Measurements from ENCODE around the gene ING2. TPM values are rescaled to one million over a fixed set of nuclear protein-coding genes. Genes with fewer than 3 reads are reported as not detected.
A peak's percentile ranks its signal among the peaks of the same experiment; 100 is the strongest.

Gene ING2
- polyA plus RNA-seq, 1 donor (not counting 4 experiments of a cell fraction or from before 2014, with no cell fraction given) = 16.1 TPM

DNA sequence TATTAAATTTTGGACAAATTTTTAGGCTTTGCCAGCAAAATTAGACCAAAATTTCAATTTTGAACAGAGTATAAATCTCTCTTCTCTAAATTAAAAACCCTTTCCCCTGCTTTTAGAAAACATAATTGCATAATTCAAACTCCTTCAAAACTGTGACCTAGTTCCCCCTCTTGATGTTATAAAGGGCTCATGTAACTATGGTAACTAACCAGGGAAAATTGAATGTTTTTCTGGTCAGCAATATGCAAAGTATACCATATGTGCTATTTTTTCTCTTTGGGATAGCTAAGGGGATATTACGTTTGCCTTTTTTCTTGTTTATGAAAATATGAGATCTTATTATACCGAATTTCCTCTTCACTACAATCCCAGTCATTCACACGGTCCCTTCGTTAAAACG lies 5.1 kb upstream of the ING2 start:
- H3K36me3 ChIP-seq (ENCODE audit: control insufficient read depth in 2 of 2, extremely low read depth in 1 of 2, insufficient read depth in 2 of 2, low read length in 2 of 2) = no peaks in the 10 kb centered on the region
- no peak overlapping the region for H3K4me3 ChIP-seq (ENCODE audit: control insufficient read depth in 2 of 3, extremely low read depth in 1 of 3, insufficient read depth in 2 of 3, low read depth in 1 of 3, low read length in 3 of 3)
- no peak for DNase-seq (ENCODE audit: low read depth, low spot score)
- peaks cover 2% of the 10 kb centered on the region for H3K9me1 ChIP-seq (ENCODE audit: control insufficient read depth, extremely low read depth, insufficient read depth, low read length)
- dilution Hi-C loops (cut with MboI; ENCODE audit: extremely low pct_ligation_motif_present, low sequenced_read_pairs) = no loop called here
- no peaks in the 10 kb centered on the region for H3K4me1 ChIP-seq (ENCODE audit: control insufficient read depth, extremely low read depth, insufficient read depth, low read length)
- no peak for FAIRE-seq
- no peaks in the 10 kb centered on the region for H3K9me3 ChIP-seq (ENCODE audit: control insufficient read depth, low read depth, low read length)
- H3K27ac ChIP-seq (ENCODE audit: control insufficient read depth, insufficient read depth, low read length) = no peak overlapping the region
- no peak overlapping the region for H3K4me2 ChIP-seq (ENCODE audit: control insufficient read depth, extremely low read depth, insufficient read depth, low read depth, low read length)
- H2AFZ ChIP-seq (ENCODE audit: control insufficient read depth, low read length) = no peak overlapping the region
- no peak overlapping the region for H3K9ac ChIP-seq (ENCODE audit: control insufficient read depth, extremely low read depth, insufficient read depth, low read length)
- H4K20me1 ChIP-seq (ENCODE audit: control insufficient read depth, extremely low read depth, insufficient read depth, low read length) = no peaks in the 10 kb centered on the region
- peaks cover 12% of the 10 kb centered on the region for H3K79me2 ChIP-seq (ENCODE audit: control insufficient read depth, insufficient read depth, low read length)
- no peak for TF ChIP-seq EZH2 (IDR thresholded peaks at IDR 0.05; ENCODE audit: low read length)
- TF ChIP-seq, protein P1, sequence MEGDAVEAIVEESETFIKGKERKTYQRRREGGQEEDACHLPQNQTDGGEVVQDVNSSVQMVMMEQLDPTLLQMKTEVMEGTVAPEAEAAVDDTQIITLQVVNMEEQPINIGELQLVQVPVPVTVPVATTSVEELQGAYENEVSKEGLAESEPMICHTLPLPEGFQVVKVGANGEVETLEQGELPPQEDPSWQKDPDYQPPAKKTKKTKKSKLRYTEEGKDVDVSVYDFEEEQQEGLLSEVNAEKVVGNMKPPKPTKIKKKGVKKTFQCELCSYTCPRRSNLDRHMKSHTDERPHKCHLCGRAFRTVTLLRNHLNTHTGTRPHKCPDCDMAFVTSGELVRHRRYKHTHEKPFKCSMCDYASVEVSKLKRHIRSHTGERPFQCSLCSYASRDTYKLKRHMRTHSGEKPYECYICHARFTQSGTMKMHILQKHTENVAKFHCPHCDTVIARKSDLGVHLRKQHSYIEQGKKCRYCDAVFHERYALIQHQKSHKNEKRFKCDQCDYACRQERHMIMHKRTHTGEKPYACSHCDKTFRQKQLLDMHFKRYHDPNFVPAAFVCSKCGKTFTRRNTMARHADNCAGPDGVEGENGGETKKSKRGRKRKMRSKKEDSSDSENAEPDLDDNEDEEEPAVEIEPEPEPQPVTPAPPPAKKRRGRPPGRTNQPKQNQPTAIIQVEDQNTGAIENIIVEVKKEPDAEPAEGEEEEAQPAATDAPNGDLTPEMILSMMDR (optimal IDR thresholded peaks at IDR 0.05 in 1 of 3, IDR thresholded peaks at IDR 0.05 in 1 of 3, conservative IDR thresholded peaks at IDR 0.05 in 1 of 3; ENCODE audit: extremely low read depth in 1 of 3, insufficient read depth in 2 of 3, low read length in 3 of 3) = no peak
- H3K27me3 ChIP-seq (ENCODE audit: control insufficient read depth, extremely low read depth, insufficient read depth, low read length) = no peaks in the 10 kb centered on the region

DNA sequence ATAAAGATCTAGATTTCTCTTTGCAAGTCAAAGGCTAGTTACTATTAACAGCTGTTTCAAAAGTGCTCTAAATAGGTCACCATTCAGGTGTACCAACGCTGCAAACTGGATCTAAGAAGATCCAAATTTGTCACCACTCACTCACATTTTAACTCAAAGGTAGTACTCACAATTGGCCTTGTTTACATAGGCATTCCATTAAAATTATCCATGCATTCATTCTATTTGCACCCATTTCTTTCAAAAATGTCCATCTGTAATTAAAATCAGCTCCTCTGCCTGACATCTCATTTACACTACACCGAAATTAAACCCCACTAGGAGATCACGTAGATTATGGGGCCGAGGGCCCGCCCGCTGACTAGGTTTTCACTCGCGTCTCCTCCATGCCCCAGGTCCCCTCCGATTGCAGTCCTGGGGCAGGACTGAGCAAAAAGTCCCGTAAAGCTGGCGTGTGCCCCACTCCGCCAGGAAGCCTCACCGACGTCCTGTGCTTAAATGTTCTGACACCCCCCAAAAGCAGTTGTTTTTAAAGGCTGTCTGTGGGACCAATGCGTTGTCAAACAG lies 1.3 kb upstream of the ING2 start:
- Histone ChIP-seq H3K4me1 (ENCODE audit: control insufficient read depth, extremely low read depth, insufficient read depth, low read length) (peaks cover 14% of the 10 kb centered on the region), H3K36me3 (ENCODE audit: control insufficient read depth in 2 of 2, extremely low read depth in 1 of 2, insufficient read depth in 2 of 2, low read length in 2 of 2) (no peaks in the 10 kb centered on the region), H4K20me1 (ENCODE audit: control insufficient read depth, extremely low read depth, insufficient read depth, low read length) (no peaks in the 10 kb centered on the region), H3K4me2 (ENCODE audit: control insufficient read depth, extremely low read depth, insufficient read depth, low read depth, low read length) (peak overlapping the region; percentile 59), H3K4me3 (ENCODE audit: control insufficient read depth in 2 of 3, extremely low read depth in 1 of 3, insufficient read depth in 2 of 3, low read depth in 1 of 3, low read length in 3 of 3) (peak overlapping the region; percentile 60 to 96 (median 77)), H3K9me3 (ENCODE audit: control insufficient read depth, low read depth, low read length) (no peaks in the 10 kb centered on the region), H3K79me2 (ENCODE audit: control insufficient read depth, insufficient read depth, low read length) (peaks cover 40% of the 10 kb centered on the region), H3K9me1 (ENCODE audit: control insufficient read depth, extremely low read depth, insufficient read depth, low read length) (peaks cover 2% of the 10 kb centered on the region), H3K27ac (ENCODE audit: control insufficient read depth, insufficient read depth, low read length) (peak overlapping the region; percentile 88), H3K9ac (ENCODE audit: control insufficient read depth, extremely low read depth, insufficient read depth, low read length) (peak overlapping the region; percentile 90), H2AFZ (ENCODE audit: control insufficient read depth, low read length) (peak overlapping the region; percentile 90), H3K27me3 (ENCODE audit: control insufficient read depth, extremely low read depth, insufficient read depth, low read length) (no peaks in the 10 kb centered on the region)
- dilution Hi-C loops (cut with MboI; ENCODE audit: extremely low pct_ligation_motif_present, low sequenced_read_pairs) = no loop called here
- DNase-seq (ENCODE audit: low read depth, low spot score) (no peak), FAIRE-seq (peak; percentile 55)
- TF ChIP-seq, protein P1 (optimal IDR thresholded peaks at IDR 0.05 in 1 of 3, IDR thresholded peaks at IDR 0.05 in 1 of 3, conservative IDR thresholded peaks at IDR 0.05 in 1 of 3; ENCODE audit: extremely low read depth in 1 of 3, insufficient read depth in 2 of 3, low read length in 3 of 3) = no peak
- no peak for TF ChIP-seq EZH2 (IDR thresholded peaks at IDR 0.05; ENCODE audit: low read length)

All from keratinocyte (primary cell).